Measurements from ENCODE around the gene NUDT17. TPM values are rescaled to one million over a fixed set of nuclear protein-coding genes. Genes with fewer than 3 reads are reported as not detected.

NUDT17 gene
- total RNA-seq, 2 experiments from 2014 or later: 2.2 to 3.8 TPM

DNA sequence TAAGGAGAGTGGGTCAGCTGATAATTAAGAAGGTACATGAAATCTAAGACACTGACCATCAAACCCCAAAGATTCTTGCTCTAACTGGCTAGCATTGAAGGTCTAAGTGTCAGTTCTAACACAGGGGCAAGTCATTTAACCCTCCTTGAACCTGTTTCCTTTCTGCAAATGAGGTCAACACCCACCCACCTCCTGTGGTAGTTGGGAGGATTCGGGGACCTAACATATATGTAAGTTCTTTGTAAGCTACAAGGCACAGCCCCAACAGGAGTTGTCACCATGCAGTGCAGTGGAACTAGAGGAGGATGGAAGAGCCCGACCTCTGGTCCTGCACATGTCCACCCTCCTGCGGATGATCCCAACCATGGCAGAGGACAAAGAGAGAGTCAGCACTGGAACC lies 2.4 kb downstream of the NUDT17 start:
- ChIA-PET POLR2A (interaction anchor here (0.9 to 1.5 kb wide), 2 partner anchors 11 to 80 kb away, joined by 3 to 10 read pairs; partner anchors contain the start of genes PIAS3 and RBM8A), CTCF (interaction anchor here (0.7 to 11.7 kb wide), 17 partner anchors 13 to 188 kb away, joined by 3 to 271 read pairs (median 46); partner anchors contain the start of genes ANKRD34A, ANKRD35, ITGA10 and PIAS3)
- H3K4me3 Mint-ChIP-seq: no peak overlapping the region
- no peaks in the 10 kb centered on the region for H3K27me3 Mint-ChIP-seq (ENCODE audit: low read depth)
- H3K9me3 Mint-ChIP-seq (ENCODE audit: insufficient read depth): no peaks in the 10 kb centered on the region
- no peak overlapping the region for H3K27ac Mint-ChIP-seq
- DNase-seq (no peak), ATAC-seq (no peak)
- H3K4me1 Mint-ChIP-seq (ENCODE audit: low read depth): peaks cover 7% of the 10 kb centered on the region
- peaks cover 15% of the 10 kb centered on the region for H3K36me3 Mint-ChIP-seq (ENCODE audit: low read depth)

- no peak for DNase-seq
Observed at GRCh38 chr1:145849356-145850160, 4.1 kb downstream of the NUDT17 start.

GRCh38 chr1:145855426-145855948 lies 10.1 kb downstream of the NUDT17 start:
- H3K36me3 Mint-ChIP-seq (ENCODE audit: low read depth): peaks cover 21% of the 10 kb centered on the region
- DNase-seq (no peak), ATAC-seq (no peak)
- CTCF ChIA-PET: interaction anchor here (1.1 to 12.5 kb wide), 2 partner anchors 9 to 36 kb away, joined by 3 to 271 read pairs; partner anchors contain the start of gene NUDT17
- H3K4me1 Mint-ChIP-seq (ENCODE audit: low read depth): peaks cover 21% of the 10 kb centered on the region
- no peaks in the 10 kb centered on the region for H3K9me3 Mint-ChIP-seq (ENCODE audit: insufficient read depth)
- no peak overlapping the region for H3K27ac Mint-ChIP-seq
- H3K4me3 Mint-ChIP-seq: no peak overlapping the region
- H3K27me3 Mint-ChIP-seq (ENCODE audit: low read depth): no peaks in the 10 kb centered on the region
- POLR2A ChIA-PET: interaction anchor here (0.6 kb wide), 1 partner anchor 163 kb away, joined by 3 read pairs; no protein-coding TSS in a partner anchor

More at GRCh38 chr1:145849356-145850160, 4.1 kb downstream of the NUDT17 start:
- peaks cover 21% of the 10 kb centered on the region for H3K36me3 Mint-ChIP-seq (ENCODE audit: low read depth)
- H3K27me3 Mint-ChIP-seq (ENCODE audit: low read depth): no peaks in the 10 kb centered on the region
- ChIA-PET CTCF (interaction anchor here (0.9 to 11.7 kb wide), 10 partner anchors 11 to 168 kb away, joined by 3 to 271 read pairs (median 6); partner anchors contain the start of genes ANKRD34A, ANKRD35, PIAS3 and POLR3C), POLR2A (interaction anchor here (0.7 kb wide), 1 partner anchor 9 kb away, joined by 3 read pairs; no protein-coding TSS in a partner anchor)
- H3K9me3 Mint-ChIP-seq (ENCODE audit: insufficient read depth): no peaks in the 10 kb centered on the region
- H3K4me3 Mint-ChIP-seq: no peak overlapping the region
- no peak overlapping the region for H3K27ac Mint-ChIP-seq
- no peak for ATAC-seq
- peaks cover 7% of the 10 kb centered on the region for H3K4me1 Mint-ChIP-seq (ENCODE audit: low read depth)

GRCh38 chr1:145857170-145857569 lies 11.7 kb downstream of the NUDT17 start:
- no peaks in the 10 kb centered on the region for H3K9me3 Mint-ChIP-seq (ENCODE audit: insufficient read depth)
- ATAC-seq (no peak), DNase-seq (no peak)
- no peak overlapping the region for H3K4me3 Mint-ChIP-seq
- H3K27me3 Mint-ChIP-seq (ENCODE audit: low read depth): no peaks in the 10 kb centered on the region
- ChIA-PET CTCF (interaction anchor here (0.8 to 12.5 kb wide), 8 partner anchors 10 to 107 kb away, joined by 3 to 271 read pairs (median 6); partner anchors contain the start of genes ANKRD34A, NUDT17, PEX11B and POLR3GL), POLR2A (interaction anchor here (0.9 to 4.6 kb wide), 3 partner anchors 12 to 70 kb away, joined by 3 to 38 read pairs (median 22); partner anchors contain the start of genes NUDT17 and RBM8A)
- peaks cover 15% of the 10 kb centered on the region for H3K36me3 Mint-ChIP-seq (ENCODE audit: low read depth)
- peaks cover 21% of the 10 kb centered on the region for H3K4me1 Mint-ChIP-seq (ENCODE audit: low read depth)
- H3K27ac Mint-ChIP-seq: no peak overlapping the region

DNA sequence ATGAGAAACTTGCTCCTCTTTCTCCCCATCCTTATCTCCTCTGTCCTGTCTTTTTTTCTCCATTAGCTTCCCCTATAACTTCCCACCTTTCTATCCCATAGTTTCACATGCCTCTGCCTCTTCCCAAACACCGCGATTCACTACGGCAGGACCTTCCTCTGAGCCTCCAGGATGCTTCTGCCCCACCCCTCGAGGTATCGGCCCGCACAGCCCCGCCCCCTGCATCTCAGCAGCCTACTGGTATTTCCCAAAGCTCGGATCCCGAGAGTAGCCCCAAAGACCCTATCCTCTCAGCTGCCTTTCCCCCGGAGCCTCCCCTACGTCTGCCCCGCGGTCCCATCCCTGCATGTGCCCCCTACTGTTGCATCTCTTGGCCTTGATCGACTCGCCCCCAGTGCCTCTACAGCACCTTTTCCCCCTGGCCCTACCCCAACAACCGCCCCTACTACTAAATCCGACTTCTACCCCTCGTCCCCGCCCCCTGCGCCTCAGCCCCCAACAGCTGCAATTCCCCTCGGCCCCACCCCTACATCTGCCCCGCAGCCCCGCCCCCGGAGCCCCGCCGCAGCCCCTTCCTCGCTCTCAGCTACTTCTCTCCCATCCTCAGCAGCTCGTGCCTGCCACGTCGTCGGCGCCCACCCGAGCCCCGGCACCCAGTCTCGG lies 12.9 kb downstream of the NUDT17 start:
- H3K4me3 Mint-ChIP-seq: peak overlapping the region; percentile 95
- peak overlapping the region; percentile 87 for H3K27ac Mint-ChIP-seq
- DNase-seq (peak; percentile 64), ATAC-seq (peak; percentile 47)
- ChIA-PET CTCF (interaction anchor here (0.8 to 12.5 kb wide), 21 partner anchors 10 to 179 kb away, joined by 3 to 271 read pairs (median 8); partner anchors contain the start of genes ANKRD35, ITGA10, NUDT17 and PEX11B), POLR2A (interaction anchor here (0.7 to 4.6 kb wide), 14 partner anchors 10 to 193 kb away, joined by 3 to 38 read pairs (median 10); partner anchors contain the start of genes ANKRD34A, LIX1L, NUDT17 and PEX11B)
- H3K27me3 Mint-ChIP-seq (ENCODE audit: low read depth): peaks cover 5% of the 10 kb centered on the region
- no peaks in the 10 kb centered on the region for H3K9me3 Mint-ChIP-seq (ENCODE audit: insufficient read depth)
- peaks cover 13% of the 10 kb centered on the region for H3K36me3 Mint-ChIP-seq (ENCODE audit: low read depth)
- H3K4me1 Mint-ChIP-seq (ENCODE audit: low read depth): peaks cover 21% of the 10 kb centered on the region

DNA sequence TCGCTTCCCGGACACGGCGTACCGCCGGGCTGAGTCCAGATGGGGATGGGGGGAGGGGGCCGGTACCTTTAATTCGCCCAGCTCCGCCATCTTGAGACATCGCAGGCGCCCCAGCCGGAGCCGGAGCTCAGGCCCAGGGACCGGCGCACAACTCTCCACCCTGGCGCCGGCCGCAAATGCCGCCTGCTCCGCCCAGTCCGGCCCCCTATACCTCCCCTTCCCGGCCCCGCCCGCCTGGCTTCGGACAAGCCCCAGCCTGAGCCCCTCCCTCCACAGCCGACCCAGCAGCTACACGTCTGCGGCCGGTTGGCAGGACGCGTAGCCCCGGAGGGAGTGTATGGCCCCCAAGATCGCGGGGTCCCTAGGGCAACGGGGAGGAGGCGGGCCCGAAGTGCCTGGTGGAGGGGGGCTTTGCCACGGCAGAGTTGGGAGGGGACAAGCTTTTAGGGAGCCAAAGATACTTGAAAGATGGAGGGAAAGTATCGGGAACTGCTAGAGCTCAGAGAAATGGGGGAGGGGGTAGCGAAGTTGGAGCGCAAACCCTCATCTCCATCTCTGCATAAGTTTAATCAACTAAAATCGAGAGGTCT lies 13.6 kb downstream of the NUDT17 start, which contains the start of gene PIAS3:
TSS of gene PIAS3 (minus strand) at position 181 of the 590 bp plus-strand sequence. CDS start at position 90, 91 bp downstream.
- Mint-ChIP-seq H3K9me3 (ENCODE audit: insufficient read depth) (no peaks in the 10 kb centered on the region), H3K27ac (peak within 1 kb of the TSS; percentile 87), H3K4me1 (ENCODE audit: low read depth) (peaks cover 21% of the 10 kb centered on the region), H3K36me3 (ENCODE audit: low read depth) (peaks cover 9% of the 10 kb centered on the region), H3K4me3 (peak within 1 kb of the TSS; percentile 95), H3K27me3 (ENCODE audit: low read depth) (peaks cover 11% of the 10 kb centered on the region)
- DNase-seq (peak; percentile 91), ATAC-seq (peak; percentile 86)
- ChIA-PET POLR2A (interaction anchor here (0.5 to 4.6 kb wide), 19 partner anchors 11 to 308 kb away, joined by 3 to 38 read pairs (median 4); partner anchors contain the start of genes ANKRD34A, LIX1L, NUDT17 and PEX11B), CTCF (interaction anchor here (0.8 to 12.5 kb wide), 22 partner anchors 10 to 179 kb away, joined by 3 to 271 read pairs (median 8); partner anchors contain the start of genes ANKRD34A, ANKRD35, ITGA10 and NUDT17)

DNA sequence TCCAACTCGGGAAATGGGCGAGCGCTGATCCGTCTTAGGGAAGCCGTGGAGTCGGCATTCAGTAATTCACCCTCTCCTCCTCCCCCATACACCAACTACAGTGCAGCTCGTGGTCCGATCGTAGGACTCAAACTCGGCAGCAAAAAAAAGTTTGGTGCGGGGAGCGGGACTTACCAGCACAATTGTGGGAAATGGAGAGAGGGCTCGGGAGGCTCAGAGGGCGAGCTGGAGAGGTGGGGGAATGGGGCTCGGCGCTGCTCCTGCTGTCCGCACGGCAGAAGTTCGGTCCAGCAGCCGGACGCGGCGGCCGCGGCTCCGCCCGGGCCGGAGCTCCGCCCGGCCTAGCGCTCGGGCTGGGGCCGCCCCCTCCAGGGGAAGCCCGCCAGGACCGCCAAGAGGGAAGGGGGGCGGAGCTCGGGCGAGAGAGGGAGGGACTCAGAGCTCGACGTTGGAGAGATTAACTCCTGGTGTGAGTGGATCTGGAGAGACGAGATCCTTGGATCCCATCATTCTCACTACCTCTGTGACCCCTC lies 14.1 kb downstream of the NUDT17 start:
- peak overlapping the region; percentile 87 for H3K27ac Mint-ChIP-seq
- H3K9me3 Mint-ChIP-seq (ENCODE audit: insufficient read depth): no peaks in the 10 kb centered on the region
- peaks cover 21% of the 10 kb centered on the region for H3K4me1 Mint-ChIP-seq (ENCODE audit: low read depth)
- H3K27me3 Mint-ChIP-seq (ENCODE audit: low read depth): peaks cover 11% of the 10 kb centered on the region
- peaks cover 7% of the 10 kb centered on the region for H3K36me3 Mint-ChIP-seq (ENCODE audit: low read depth)
- peak; percentile 84 for DNase-seq
- peak overlapping the region; percentile 95 for H3K4me3 Mint-ChIP-seq
- ChIA-PET CTCF (interaction anchor here (0.8 to 12.5 kb wide), 23 partner anchors 9 to 178 kb away, joined by 3 to 271 read pairs (median 7); partner anchors contain the start of genes ANKRD34A, ANKRD35, ITGA10 and NUDT17), POLR2A (interaction anchor here (0.5 to 4.6 kb wide), 16 partner anchors 11 to 308 kb away, joined by 3 to 38 read pairs (median 7); partner anchors contain the start of genes ANKRD34A, LIX1L, NUDT17 and PEX11B)
- ATAC-seq: peak; percentile 80

DNA sequence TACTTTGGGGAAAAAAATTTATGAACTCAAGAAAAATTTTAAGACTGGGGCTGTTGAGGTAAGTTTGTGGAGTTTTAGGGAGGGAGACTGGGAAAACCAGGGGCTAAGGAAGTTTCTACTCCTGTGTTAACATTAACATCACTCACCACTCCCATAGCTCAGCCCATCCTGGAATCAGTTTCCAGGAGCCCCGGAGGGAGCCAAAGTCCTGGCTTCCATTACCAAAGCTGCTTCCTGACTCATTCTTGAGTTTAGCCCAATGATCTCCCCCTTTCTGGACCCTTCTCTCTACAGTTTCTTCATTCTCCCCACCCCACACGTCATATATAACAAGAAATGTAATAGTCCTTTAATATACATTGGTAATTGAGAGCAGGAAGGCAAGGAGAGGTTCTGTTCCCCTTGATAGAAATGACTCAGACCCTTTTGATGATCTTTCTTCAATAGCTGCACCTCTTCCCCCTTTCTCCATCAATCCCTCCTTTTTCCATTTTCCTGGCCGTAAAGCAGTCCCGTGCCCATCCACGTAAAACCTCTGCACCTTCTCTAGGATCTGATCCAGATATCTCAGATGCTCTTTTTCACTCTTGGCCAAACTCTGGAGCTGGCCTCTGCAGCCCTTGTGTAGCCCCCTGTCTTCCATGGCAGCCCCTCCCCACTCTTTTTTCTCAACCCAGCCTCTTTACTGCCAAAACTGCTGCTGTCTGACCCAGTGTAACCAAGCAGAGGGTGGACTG lies 18.0 kb downstream of the NUDT17 start:
- ATAC-seq: no peak
- no peaks in the 10 kb centered on the region for H3K36me3 Mint-ChIP-seq (ENCODE audit: low read depth)
- no peak overlapping the region for H3K27ac Mint-ChIP-seq
- no peaks in the 10 kb centered on the region for H3K9me3 Mint-ChIP-seq (ENCODE audit: insufficient read depth)
- POLR2A ChIA-PET: no interaction called here
- H3K4me1 Mint-ChIP-seq (ENCODE audit: low read depth): peaks cover 6% of the 10 kb centered on the region
- peaks cover 27% of the 10 kb centered on the region for H3K27me3 Mint-ChIP-seq (ENCODE audit: low read depth)
- CTCF ChIA-PET: interaction anchor here (12.5 kb wide), 1 partner anchor 17 kb away, joined by 271 read pairs; the partner anchor contains the start of gene NUDT17
- no peak overlapping the region for H3K4me3 Mint-ChIP-seq
- no peak for DNase-seq

DNA sequence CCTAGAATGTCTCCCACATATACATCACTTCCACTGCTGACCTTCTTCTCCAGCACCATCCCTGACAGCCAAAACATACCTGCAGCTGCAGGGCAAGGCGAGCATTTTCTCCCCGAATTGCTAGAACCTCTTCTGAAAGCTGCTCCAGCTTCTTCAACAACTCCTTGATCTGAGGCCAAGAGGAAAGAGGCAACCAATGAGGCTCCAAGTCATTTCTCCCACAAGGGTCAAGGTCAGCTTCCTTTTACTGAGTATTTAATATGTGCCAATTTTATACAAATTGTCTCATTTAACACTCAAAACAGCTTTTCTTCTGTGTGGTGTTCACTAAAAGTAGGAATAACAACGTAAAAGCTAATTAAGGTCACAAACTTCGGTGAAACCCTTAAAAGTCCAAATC lies 22.8 kb downstream of the NUDT17 start:
- ATAC-seq (no peak), DNase-seq (no peak)
- H3K27me3 Mint-ChIP-seq (ENCODE audit: low read depth): peaks cover 24% of the 10 kb centered on the region
- no peak overlapping the region for H3K27ac Mint-ChIP-seq
- no peak overlapping the region for H3K4me3 Mint-ChIP-seq
- H3K4me1 Mint-ChIP-seq (ENCODE audit: low read depth): peaks cover 20% of the 10 kb centered on the region
- no peaks in the 10 kb centered on the region for H3K36me3 Mint-ChIP-seq (ENCODE audit: low read depth)
- POLR2A ChIA-PET: no interaction called here
- H3K9me3 Mint-ChIP-seq (ENCODE audit: insufficient read depth): no peaks in the 10 kb centered on the region
- CTCF ChIA-PET: interaction anchor here (1.6 to 6.2 kb wide), 3 partner anchors 9 to 24 kb away, joined by 8 to 98 read pairs (median 10); partner anchors contain the start of genes NUDT17 and PIAS3
